Adrenal gland (tissue), 5 donors: ENCODE data around the gene HS6ST2.

Source experiments
- POLR2A ChIP-seq, 2 donors: fragments of 450-650 bp; IDR thresholded peaks; one replicate each; pipeline ENCODE4 v1.6.1; 2017; ENCODE audit warnings: antibody characterized with exemption in 2 of 2, mild to moderate bottlenecking in 2 of 2, moderate library complexity in 1 of 2
- TF ChIP-seq, protein P1 (sequence below), 6 experiments: fragments of 450-650 bp in 4 of 6; fragments of 200-600 bp in 2 of 6; sonication (generic) in 1 of 6; IDR thresholded peaks; 1 replicate in 5 of 6; 2 replicates in 1 of 6; pipeline versions ENCODE4 v1.5.1 to v1.8.0; 2016 to 2021; ENCODE audit warnings: antibody characterized with exemption in 6 of 6, mild to moderate bottlenecking in 2 of 6, moderate library complexity in 1 of 6
- donor health status: DM: no; HTN: no; CAD: no.

DNA sequence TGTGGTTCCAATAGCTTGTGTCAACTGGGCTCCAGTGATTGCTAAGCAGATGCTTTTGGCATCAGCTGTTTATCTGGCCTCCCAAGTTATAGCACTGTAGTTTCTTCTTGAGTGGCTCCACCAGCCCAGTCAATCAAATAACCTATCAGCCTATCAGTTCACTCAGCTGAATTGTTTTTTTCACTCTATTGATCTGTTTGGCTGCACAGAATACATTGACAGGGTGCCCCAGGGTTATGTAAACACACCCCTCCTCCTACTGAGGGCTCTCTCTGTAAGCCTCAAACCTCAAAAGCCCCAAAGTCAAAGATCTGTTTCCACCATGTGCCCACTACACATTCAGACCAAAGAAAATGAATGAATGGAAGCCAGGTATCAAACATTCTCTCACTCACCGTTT lies 214.0 kb downstream of the HS6ST2 start:
- TF ChIP-seq, protein P1, sequence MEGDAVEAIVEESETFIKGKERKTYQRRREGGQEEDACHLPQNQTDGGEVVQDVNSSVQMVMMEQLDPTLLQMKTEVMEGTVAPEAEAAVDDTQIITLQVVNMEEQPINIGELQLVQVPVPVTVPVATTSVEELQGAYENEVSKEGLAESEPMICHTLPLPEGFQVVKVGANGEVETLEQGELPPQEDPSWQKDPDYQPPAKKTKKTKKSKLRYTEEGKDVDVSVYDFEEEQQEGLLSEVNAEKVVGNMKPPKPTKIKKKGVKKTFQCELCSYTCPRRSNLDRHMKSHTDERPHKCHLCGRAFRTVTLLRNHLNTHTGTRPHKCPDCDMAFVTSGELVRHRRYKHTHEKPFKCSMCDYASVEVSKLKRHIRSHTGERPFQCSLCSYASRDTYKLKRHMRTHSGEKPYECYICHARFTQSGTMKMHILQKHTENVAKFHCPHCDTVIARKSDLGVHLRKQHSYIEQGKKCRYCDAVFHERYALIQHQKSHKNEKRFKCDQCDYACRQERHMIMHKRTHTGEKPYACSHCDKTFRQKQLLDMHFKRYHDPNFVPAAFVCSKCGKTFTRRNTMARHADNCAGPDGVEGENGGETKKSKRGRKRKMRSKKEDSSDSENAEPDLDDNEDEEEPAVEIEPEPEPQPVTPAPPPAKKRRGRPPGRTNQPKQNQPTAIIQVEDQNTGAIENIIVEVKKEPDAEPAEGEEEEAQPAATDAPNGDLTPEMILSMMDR (IDR thresholded peaks at IDR 0.05) = no peak
- no peak for TF ChIP-seq POLR2A (IDR thresholded peaks at IDR 0.05)
